Stomach (tissue), 9 donors: ENCODE measurements around the gene LRRC4C. TPM values are rescaled to one million over a fixed set of nuclear protein-coding genes. Genes with fewer than 3 reads are reported as not detected.

ENCODE experiments used
- DNase-seq, 2 donors: peaks; one replicate each; pipeline versions ENCODE4 v3.0.0 to v3.0.0-alpha.2; 2013 to 2019
- H3K27ac ChIP-seq, 5 donors: fragments of 200-600 bp in 4 of 5; sonication (generic) in 4 of 5; one replicate each; pipeline ENCODE4 v1.5.1; 2013 to 2019; ENCODE audit warnings: mild to moderate bottlenecking in 1 of 5, moderate library complexity in 1 of 5
- H3K27me3 ChIP-seq, 3 donors: fragments of 200-600 bp; sonication (generic); one replicate each; pipeline ENCODE4 v1.5.1; 2017 to 2019; ENCODE audit warnings: mixed run types in 1 of 3
- H3K36me3 ChIP-seq, 4 donors: fragments of 200-600 bp; sonication (generic); 1 replicate in 3 of 4; 2 replicates in 1 of 4; pipeline ENCODE4 v1.5.1; 2016 to 2019
- H3K4me1 ChIP-seq, 4 donors: fragments of 200-600 bp; sonication (generic); one replicate each; pipeline ENCODE4 v1.5.1; 2016 to 2019
- H3K4me3 ChIP-seq, 4 donors: fragments of 200-600 bp; sonication (generic) in 3 of 4; one replicate each; pipeline ENCODE4 v1.5.1; 2016 to 2019; ENCODE audit warnings: mild to moderate bottlenecking in 1 of 4
- H3K9me3 ChIP-seq, 4 donors: fragments of 200-600 bp; sonication (generic); one replicate each; pipeline ENCODE4 v1.5.1; 2016 to 2019
- CTCF ChIP-seq, 7 experiments: fragments of 450-650 bp in 4 of 7; fragments of 200-600 bp in 3 of 7; sonication (generic) in 3 of 7; IDR thresholded peaks; one replicate each; pipeline ENCODE4 v1.5.1; 2016 to 2019; ENCODE audit warnings: antibody characterized with exemption in 7 of 7, control low read depth in 2 of 7, mild to moderate bottlenecking in 1 of 7
- EP300 ChIP-seq: sonication (generic); formaldehyde crosslinking; IDR thresholded peaks from one replicate; pipeline ENCODE4 v1.6.1; 2017; ENCODE audit warnings: antibody characterized with exemption
- POLR2A ChIP-seq, 4 donors: fragments of 450-650 bp; IDR thresholded peaks; one replicate each; pipeline ENCODE4 v1.6.1; 2016; ENCODE audit warnings: antibody characterized with exemption in 4 of 4, control low read depth in 2 of 4, mild to moderate bottlenecking in 1 of 4, moderate library complexity in 1 of 4
- POLR2AphosphoS5 ChIP-seq, 3 donors: sonication (generic); formaldehyde crosslinking; IDR thresholded peaks; one replicate each; pipeline ENCODE4 v1.6.1; 2016; ENCODE audit warnings: antibody characterized with exemption in 3 of 3
- WGBS, 5 donors: extraction: QIAGEN DNeasy Blood & Tissue Kit in 3 of 5; methylation state at CpG; one replicate each; pipeline versions ENCODE4 v1.1.5 to v1.1.7; 2013 to 2018; 5-methylcytosine and 5-hydroxymethylcytosine counted together
- intact Hi-C: fragments of 100-400 bp; cut with DNase I; formaldehyde crosslinking; loops from one replicate; pipeline ENCODE4 v1.15.1; 2023; ENCODE audit warnings: low total_unique reads
- polyA plus RNA-seq, 3 donors: library from polyadenylated mRNA; stranded (reverse); fragments of 200-250 nt; gene quantifications; one replicate each; pipeline ENCODE4 v1.2.3, GENCODE V29; 2013
- total RNA-seq, 5 donors: library from RNA; depleted of rRNA; stranded (reverse); fragments of >200 nt; gene quantifications; one replicate each; pipeline versions ENCODE4 v1.1.0 to v1.2.3, GENCODE V29; 2014 to 2016
- donor health status: healthy with polysubstance abuse.
- donor health status: Bipolar disorder and iron deficiency.
- donor health status: healthy.

LRRC4C gene
- total and polyA plus RNA-seq, 8 donors = 0.31 to 3.3 (median 0.45) TPM; not detected in 4

DNA sequence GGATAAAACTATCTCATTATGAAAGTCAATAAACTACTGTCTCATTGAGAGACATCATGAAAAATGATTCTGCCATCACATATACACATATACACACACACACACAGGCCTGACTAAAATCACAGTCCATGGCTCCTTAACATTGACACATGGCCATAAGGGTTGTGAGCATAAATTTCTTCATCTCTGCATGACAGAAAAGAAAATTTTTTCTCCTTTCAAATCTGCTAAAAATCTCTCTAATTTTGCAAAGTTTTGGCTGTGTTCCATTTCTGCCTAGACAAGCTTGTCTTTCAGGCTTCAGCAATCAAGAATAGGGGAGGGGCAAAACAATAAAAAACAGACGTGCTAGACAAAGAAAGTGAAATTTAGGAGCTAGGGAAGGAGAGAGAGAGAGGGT lies 324.5 kb downstream of the LRRC4C start:
- no peak overlapping the region for H3K4me3 ChIP-seq
- no peak overlapping the region for H3K27ac ChIP-seq
- no peaks in the 10 kb centered on the region for H3K27me3 ChIP-seq
- no peaks in the 10 kb centered on the region for H3K36me3 ChIP-seq
- DNase-seq = no peak
- H3K4me1 ChIP-seq = no peaks in the 10 kb centered on the region
- 4 to 16% (median 10%) methylated on average over 1 of the region's 1 CpG for WGBS, 5 donors
- TF ChIP-seq POLR2AphosphoS5 (IDR thresholded peaks at IDR 0.05) (no peak), EP300 (no peak), CTCF (IDR thresholded peaks at IDR 0.05) (no peak), POLR2A (IDR thresholded peaks at IDR 0.05) (no peak)
- no peaks in the 10 kb centered on the region for H3K9me3 ChIP-seq
- intact Hi-C loops = no loop called here

DNA sequence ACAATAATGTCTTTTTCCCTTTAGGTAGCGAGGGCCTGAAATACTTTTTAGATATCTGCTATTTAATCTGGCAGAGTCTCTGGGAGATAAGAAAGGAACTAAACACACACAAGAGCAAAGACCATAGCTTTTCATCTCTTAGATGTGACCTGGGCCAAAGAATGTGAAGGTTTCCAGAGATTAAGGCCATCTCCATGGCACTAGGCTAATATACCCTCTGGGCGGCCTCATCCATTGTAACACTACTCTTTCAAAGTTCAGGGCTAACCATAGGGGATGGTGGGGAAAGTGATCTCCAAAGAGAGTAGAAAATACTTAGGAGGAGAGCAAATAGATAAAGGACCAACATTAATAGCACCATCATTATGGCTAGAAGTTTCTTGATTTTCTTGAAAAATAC lies 326.4 kb downstream of the LRRC4C start:
- no peaks in the 10 kb centered on the region for H3K4me1 ChIP-seq
- no peaks in the 10 kb centered on the region for H3K27me3 ChIP-seq
- no peak for DNase-seq
- no peak overlapping the region for H3K4me3 ChIP-seq
- TF ChIP-seq EP300 = no peak
- TF ChIP-seq POLR2AphosphoS5 (IDR thresholded peaks at IDR 0.05) = no peak
- TF ChIP-seq POLR2A (IDR thresholded peaks at IDR 0.05) = no peak
- no peak for TF ChIP-seq CTCF (IDR thresholded peaks at IDR 0.05)
- H3K36me3 ChIP-seq = no peaks in the 10 kb centered on the region
- WGBS, 5 donors = 34 to 66% (median 57%) methylated on average over 2 of the region's 2 CpGs
- no peak overlapping the region for H3K27ac ChIP-seq
- intact Hi-C loops = no loop called here
- H3K9me3 ChIP-seq = no peaks in the 10 kb centered on the region

DNA sequence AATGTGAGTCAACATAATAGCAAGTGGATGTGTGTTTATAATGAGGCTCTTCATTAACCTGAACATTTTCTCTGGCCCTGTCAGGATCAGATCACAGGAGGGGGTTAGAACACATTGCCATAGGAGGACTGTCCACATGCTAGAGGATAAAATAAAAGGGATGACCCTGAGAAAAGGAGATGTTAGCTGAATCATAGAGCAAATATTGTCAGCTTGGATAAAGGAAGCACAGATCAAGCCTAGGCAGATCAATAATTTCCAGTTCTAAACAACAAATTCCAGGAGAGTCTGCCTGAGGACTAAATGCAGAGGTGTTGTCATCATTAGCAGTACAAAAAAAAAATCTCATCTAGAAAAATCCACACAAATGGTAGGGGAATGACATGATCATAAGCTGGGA lies 337.9 kb downstream of the LRRC4C start:
- no peak for DNase-seq
- no peak overlapping the region for H3K4me3 ChIP-seq
- TF ChIP-seq POLR2AphosphoS5 (IDR thresholded peaks at IDR 0.05) = no peak
- TF ChIP-seq CTCF (IDR thresholded peaks at IDR 0.05) = no peak
- no peak for TF ChIP-seq EP300
- no peak for TF ChIP-seq POLR2A (IDR thresholded peaks at IDR 0.05)
- H3K4me1 ChIP-seq = no peaks in the 10 kb centered on the region
- H3K27me3 ChIP-seq = no peaks in the 10 kb centered on the region
- intact Hi-C loops = no loop called here
- no peak overlapping the region for H3K27ac ChIP-seq
- peaks cover 0 to 4% (median 0%) of the 10 kb centered on the region in 4 donors for H3K9me3 ChIP-seq
- H3K36me3 ChIP-seq = no peaks in the 10 kb centered on the region

DNA sequence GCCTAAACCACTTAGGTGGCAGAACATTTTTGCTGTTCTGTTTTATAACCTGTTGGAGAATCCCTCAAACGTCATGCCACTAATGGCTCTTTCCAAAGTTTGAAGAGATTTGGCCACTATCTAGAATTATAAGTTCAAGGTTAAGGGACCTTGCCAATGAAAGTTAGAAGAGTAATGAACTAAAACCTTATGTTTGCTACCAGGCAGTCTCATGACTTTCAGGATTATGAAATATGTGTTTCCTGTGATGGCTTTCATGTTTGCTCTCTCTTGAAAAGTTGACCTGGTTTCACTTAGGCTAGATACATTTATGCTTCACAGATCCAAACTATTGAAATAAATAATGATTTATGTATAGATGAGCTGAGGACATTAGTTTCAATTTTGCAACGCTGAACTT lies 340.0 kb downstream of the LRRC4C start:
- Histone ChIP-seq H3K9me3 (peaks cover 0 to 4% (median 0%) of the 10 kb centered on the region in 4 donors), H3K36me3 (no peaks in the 10 kb centered on the region), H3K4me1 (no peaks in the 10 kb centered on the region), H3K27me3 (no peaks in the 10 kb centered on the region), H3K27ac (no peak overlapping the region), H3K4me3 (no peak overlapping the region)
- DNase-seq = no peak
- intact Hi-C loops = no loop called here
- TF ChIP-seq POLR2A (IDR thresholded peaks at IDR 0.05) (no peak), CTCF (IDR thresholded peaks at IDR 0.05) (no peak), POLR2AphosphoS5 (IDR thresholded peaks at IDR 0.05) (no peak)
- 60 to 74% (median 73%) methylated on average over 2 of the region's 2 CpGs for WGBS, 5 donors
